ENCODE data around the gene BEND3. TPM values are rescaled to one million over a fixed set of nuclear protein-coding genes. Genes with fewer than 3 reads are reported as not detected.
A peak's percentile ranks its signal among the peaks of the same experiment; 100 is the strongest.
"Not testable (repeated sequence)": the region's sequence is repeated elsewhere in the genome, so short reads cannot be mapped to it uniquely, and the experiment has no call there.

Gene BEND3
- total RNA-seq, 2 experiments from 2014 or later = 0.82 to 0.92 TPM

DNA sequence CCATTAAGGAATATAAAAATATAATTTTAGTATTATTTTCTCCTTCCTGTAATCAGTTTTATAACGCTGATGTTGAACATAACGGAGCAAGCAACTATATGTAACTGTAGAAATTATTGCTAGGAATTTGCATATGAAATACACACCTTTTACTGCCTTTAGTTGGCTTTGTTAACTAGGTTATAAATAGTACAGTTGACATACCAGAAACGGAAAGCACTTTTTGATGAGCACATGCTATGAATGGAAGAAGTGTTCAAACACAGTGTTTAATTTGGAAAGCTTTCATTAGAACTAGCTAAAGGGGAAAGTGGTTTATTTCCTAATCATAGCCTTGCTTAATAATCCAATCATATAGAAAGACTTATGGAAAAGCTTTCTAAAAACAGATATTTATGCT is 25.3 kb upstream of the BEND3 start:
- Histone ChIP-seq H3K27ac (ENCODE audit: low read depth in 1 of 2, low read length in 2 of 2) (no peak overlapping the region), H3K27me3 (ENCODE audit: control insufficient read depth in 1 of 2, insufficient read depth in 2 of 2, low read length in 2 of 2) (no peaks in the 10 kb centered on the region), H3K4me1 (ENCODE audit: insufficient read depth, low read length) (no peaks in the 10 kb centered on the region), H3K4me3 (ENCODE audit: low read length) (no peak overlapping the region), H3K9me3 (ENCODE audit: control insufficient read depth in 1 of 2, insufficient read depth in 1 of 2, low read length in 2 of 2) (no peaks in the 10 kb centered on the region), H3K36me3 (ENCODE audit: insufficient read depth, low read length) (no peaks in the 10 kb centered on the region)
- ChIA-PET CTCF (no interaction called here), POLR2A (no interaction called here)
- TF ChIP-seq, protein P1, sequence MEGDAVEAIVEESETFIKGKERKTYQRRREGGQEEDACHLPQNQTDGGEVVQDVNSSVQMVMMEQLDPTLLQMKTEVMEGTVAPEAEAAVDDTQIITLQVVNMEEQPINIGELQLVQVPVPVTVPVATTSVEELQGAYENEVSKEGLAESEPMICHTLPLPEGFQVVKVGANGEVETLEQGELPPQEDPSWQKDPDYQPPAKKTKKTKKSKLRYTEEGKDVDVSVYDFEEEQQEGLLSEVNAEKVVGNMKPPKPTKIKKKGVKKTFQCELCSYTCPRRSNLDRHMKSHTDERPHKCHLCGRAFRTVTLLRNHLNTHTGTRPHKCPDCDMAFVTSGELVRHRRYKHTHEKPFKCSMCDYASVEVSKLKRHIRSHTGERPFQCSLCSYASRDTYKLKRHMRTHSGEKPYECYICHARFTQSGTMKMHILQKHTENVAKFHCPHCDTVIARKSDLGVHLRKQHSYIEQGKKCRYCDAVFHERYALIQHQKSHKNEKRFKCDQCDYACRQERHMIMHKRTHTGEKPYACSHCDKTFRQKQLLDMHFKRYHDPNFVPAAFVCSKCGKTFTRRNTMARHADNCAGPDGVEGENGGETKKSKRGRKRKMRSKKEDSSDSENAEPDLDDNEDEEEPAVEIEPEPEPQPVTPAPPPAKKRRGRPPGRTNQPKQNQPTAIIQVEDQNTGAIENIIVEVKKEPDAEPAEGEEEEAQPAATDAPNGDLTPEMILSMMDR (IDR thresholded peaks at IDR 0.05) = no peak
- Mint-ChIP-seq H3K36me3 (ENCODE audit: low read depth) (no peaks in the 10 kb centered on the region), H3K9me3 (no peaks in the 10 kb centered on the region), H3K4me1 (ENCODE audit: low read depth) (no peaks in the 10 kb centered on the region), H3K27ac (no peak overlapping the region), H3K27me3 (no peaks in the 10 kb centered on the region), H3K4me3 (no peak overlapping the region)
- DNase-seq (no peak), ATAC-seq (ENCODE audit: poor library complexity) (no peak)
- intact Hi-C loops (cut with DNase I, micrococcal nuclease) = no loop called here

DNA sequence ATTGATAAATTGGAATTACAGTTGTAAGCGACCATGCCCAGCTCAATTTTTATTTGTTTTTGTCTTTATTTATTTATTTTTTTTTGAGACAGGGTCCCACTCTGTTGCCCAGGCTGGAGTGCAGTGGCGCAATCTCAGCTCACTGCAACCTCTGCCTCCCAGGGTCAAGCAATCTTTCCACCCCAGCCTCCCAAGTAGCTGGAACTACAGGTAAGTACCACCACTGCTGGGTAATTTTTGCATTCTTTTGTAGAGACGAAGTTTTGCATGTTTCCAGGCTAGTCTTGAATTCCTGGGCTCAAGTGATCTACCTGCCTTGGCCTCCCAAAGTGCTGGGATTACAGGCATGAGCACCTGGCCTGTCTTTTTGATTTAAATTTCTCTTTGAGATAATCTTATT is 21.0 kb upstream of the BEND3 start:
- H3K9me3 Mint-ChIP-seq; H3K4me3 ChIP-seq (ENCODE audit: low read length); H3K4me3 Mint-ChIP-seq; H3K4me1 Mint-ChIP-seq (ENCODE audit: low read depth); DNase-seq; ATAC-seq (ENCODE audit: poor library complexity); H3K4me1 ChIP-seq (ENCODE audit: insufficient read depth, low read length); H3K9me3 ChIP-seq (ENCODE audit: control insufficient read depth in 1 of 2, insufficient read depth in 1 of 2, low read length in 2 of 2); H3K27ac ChIP-seq (ENCODE audit: low read depth in 1 of 2, low read length in 2 of 2); POLR2A ChIA-PET; CTCF ChIA-PET; H3K27me3 ChIP-seq (ENCODE audit: control insufficient read depth in 1 of 2, insufficient read depth in 2 of 2, low read length in 2 of 2); H3K36me3 Mint-ChIP-seq (ENCODE audit: low read depth); H3K27ac Mint-ChIP-seq; H3K36me3 ChIP-seq (ENCODE audit: insufficient read depth, low read length); H3K27me3 Mint-ChIP-seq: not testable (repeated sequence)
- intact Hi-C loops (cut with DNase I, micrococcal nuclease) = loop anchor here in 1 of 2 experiments (10.0 kb wide), 1 partner anchor 538 kb away; no protein-coding TSS in a partner anchor

DNA sequence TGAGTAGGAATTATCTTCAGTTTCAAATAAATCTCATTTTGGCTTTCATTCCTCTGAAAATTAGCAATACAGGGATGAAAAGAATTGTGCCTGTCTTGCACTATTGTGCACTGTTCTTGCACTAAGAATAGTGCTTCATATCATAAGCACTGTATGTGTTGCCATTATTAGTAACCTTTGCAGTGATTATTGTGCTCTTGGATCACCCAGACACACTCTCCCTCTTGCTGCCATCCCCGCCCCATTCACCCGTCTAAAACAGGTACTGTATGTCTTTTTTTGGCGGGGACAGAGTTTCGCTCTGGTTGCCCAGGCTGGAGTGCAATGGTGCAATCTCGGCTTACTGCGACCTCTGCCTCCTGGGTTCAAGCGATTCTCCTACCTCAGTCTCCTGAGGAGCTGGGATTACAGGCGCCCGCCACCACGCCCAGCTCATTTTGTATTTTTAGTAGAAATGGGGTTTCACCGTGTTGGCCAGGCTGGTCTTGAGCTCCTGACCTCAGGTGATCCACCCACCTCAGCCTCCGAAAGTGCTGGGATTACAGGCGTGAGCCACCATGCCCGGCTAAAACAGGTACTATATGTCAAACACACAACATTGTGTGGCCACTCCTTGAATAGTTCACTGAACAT is 19.8 kb upstream of the BEND3 start:
- H3K36me3 Mint-ChIP-seq (ENCODE audit: low read depth); H3K4me1 Mint-ChIP-seq (ENCODE audit: low read depth); H3K9me3 Mint-ChIP-seq; H3K4me1 ChIP-seq (ENCODE audit: insufficient read depth, low read length); H3K9me3 ChIP-seq (ENCODE audit: control insufficient read depth in 1 of 2, insufficient read depth in 1 of 2, low read length in 2 of 2); H3K27me3 ChIP-seq (ENCODE audit: control insufficient read depth in 1 of 2, insufficient read depth in 2 of 2, low read length in 2 of 2); H3K4me3 Mint-ChIP-seq; CTCF ChIA-PET; H3K36me3 ChIP-seq (ENCODE audit: insufficient read depth, low read length); POLR2A ChIA-PET; ATAC-seq (ENCODE audit: poor library complexity); H3K27me3 Mint-ChIP-seq; H3K27ac ChIP-seq (ENCODE audit: low read depth in 1 of 2, low read length in 2 of 2); H3K4me3 ChIP-seq (ENCODE audit: low read length); DNase-seq; H3K27ac Mint-ChIP-seq: not testable (repeated sequence)
- intact Hi-C loops (cut with DNase I, micrococcal nuclease) = loop anchor here in 1 of 2 experiments (10.0 kb wide), 1 partner anchor 540 kb away; no protein-coding TSS in a partner anchor

DNA sequence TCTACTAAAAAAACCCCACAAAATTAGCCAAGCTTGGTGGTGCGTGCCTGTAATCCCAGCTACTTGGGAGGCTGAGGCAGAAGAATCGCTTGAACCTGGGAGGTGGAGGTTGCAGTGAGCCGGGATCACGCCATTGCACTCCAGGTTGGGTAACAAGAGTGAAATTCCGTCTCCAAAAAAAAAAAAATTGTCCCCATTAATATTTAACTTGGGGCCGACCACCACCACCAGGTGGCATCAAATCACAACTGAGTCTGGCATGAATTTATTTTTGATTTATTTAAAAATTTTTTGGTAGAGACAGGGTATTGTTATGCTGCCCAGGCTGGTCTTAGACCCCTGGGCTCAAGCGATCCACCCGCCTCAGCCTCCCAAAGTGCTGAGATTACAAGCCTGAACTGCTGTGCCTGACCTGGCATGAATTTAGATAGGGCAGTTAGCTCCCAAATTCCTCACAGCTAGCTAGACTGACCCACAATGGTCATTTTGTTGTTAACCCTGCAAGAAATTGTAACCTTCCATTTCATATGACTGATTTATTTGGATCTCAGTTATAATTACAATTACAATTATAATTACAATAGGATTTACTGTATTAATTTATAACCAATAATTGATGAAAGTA is 17.1 kb upstream of the BEND3 start:
- no peaks in the 10 kb centered on the region for H3K4me1 Mint-ChIP-seq (ENCODE audit: low read depth)
- POLR2A ChIA-PET = no interaction called here
- H3K27me3 ChIP-seq (ENCODE audit: control insufficient read depth in 1 of 2, insufficient read depth in 2 of 2, low read length in 2 of 2) = no peaks in the 10 kb centered on the region
- H3K27me3 Mint-ChIP-seq = no peaks in the 10 kb centered on the region
- peak in 6 of 14 experiments; percentile 9 to 37 (median 28) for DNase-seq
- no peak overlapping the region for H3K4me3 ChIP-seq (ENCODE audit: low read length)
- no peaks in the 10 kb centered on the region for H3K4me1 ChIP-seq (ENCODE audit: insufficient read depth, low read length)
- CTCF ChIA-PET = interaction anchor here (0.7 kb wide), 2 partner anchors 381 to 1759 kb away, joined by 3 read pairs; no protein-coding TSS in a partner anchor
- no peaks in the 10 kb centered on the region for H3K36me3 Mint-ChIP-seq (ENCODE audit: low read depth)
- H3K9me3 Mint-ChIP-seq = no peaks in the 10 kb centered on the region
- TF ChIP-seq, protein P1 (IDR thresholded peaks at IDR 0.05) = peak; percentile 31
- H3K27ac Mint-ChIP-seq = no peak overlapping the region
- no peak overlapping the region for H3K4me3 Mint-ChIP-seq
- H3K9me3 ChIP-seq (ENCODE audit: control insufficient read depth in 1 of 2, insufficient read depth in 1 of 2, low read length in 2 of 2) = no peaks in the 10 kb centered on the region
- H3K27ac ChIP-seq (ENCODE audit: low read depth in 1 of 2, low read length in 2 of 2) = no peak overlapping the region
- intact Hi-C loops (cut with DNase I, micrococcal nuclease) = loop anchor here (5.0 to 10.0 kb wide), 3 partner anchors 542 to 920 kb away; no protein-coding TSS in a partner anchor
- no peak for ATAC-seq (ENCODE audit: poor library complexity)
- H3K36me3 ChIP-seq (ENCODE audit: insufficient read depth, low read length) = no peaks in the 10 kb centered on the region

All from CD4-positive, alpha-beta T cell (primary cell).